ENCODE data around the gene OSBPL9.
"Not testable (repeated sequence)": the region's sequence is repeated elsewhere in the genome, so short reads cannot be mapped to it uniquely, and the experiment has no call there.

The OSBPL9 gene

GRCh38 chr1:51705035-51705434 lies 88.1 kb downstream of the OSBPL9 start:
- no peak for DNase-seq (ENCODE audit: low read depth in 1 of 2, low spot score in 1 of 2)

DNA sequence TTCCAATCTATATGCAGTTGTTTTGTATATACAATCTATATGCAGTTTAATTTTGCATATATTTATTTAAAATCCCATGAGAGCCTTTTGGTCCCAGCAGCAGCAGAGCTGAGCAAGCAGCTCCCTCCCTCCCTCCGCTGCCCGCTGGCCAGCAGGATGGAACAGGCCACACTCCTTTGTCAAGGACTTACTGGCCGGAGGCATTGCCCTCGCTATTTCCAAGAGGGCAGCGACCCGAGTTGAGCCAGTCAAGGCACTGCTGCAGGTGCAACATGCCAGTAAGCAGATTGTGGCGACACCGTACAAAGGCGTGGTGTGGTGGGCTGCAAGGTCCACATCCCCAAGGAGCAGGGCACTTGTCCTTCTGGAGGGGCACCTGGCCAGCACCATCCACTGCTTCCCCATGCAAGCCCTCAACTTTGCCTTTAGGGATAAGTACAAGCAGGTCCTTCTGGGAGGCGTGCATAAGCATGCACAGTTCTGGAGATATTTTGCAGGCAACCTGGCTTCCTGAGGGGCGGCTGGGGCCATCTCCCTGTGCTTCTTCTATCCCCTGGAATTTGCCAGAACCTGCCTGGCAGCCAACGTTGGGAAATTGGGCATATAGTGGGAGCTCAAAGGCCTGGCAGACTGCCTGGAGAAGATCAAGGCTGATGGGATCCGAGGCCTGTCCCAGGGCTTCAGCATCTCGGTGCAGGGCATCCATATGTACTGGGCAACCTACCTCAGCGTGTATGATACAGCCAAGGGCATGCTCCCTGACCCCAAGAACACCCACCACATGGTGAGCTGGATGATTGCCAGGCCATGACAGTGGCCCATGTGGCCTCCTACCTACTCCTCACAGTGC lies 92.2 kb downstream of the OSBPL9 start:
- no peak for DNase-seq (ENCODE audit: low read depth in 1 of 2, low spot score in 1 of 2)

DNA sequence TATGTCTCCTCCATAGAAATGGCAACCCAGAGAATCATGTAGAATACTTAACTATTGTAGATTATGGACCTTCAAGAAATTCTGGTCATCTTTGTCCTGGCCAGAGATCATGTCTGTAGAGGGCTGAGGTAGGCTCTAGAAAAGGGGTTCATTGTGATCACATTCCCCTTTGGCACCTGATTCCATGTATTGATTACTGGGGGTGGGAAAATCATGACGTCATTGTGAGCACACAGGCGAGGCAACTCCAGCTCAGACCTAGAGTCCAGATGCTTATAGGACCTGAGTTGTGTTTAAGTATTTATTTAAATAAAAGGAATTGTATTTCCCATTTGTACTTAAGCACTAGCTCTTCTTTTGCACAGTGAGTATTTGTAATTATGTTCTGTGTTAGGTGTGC lies 93.1 kb downstream of the OSBPL9 start:
- DNase-seq (ENCODE audit: low read depth in 1 of 2, low spot score in 1 of 2): no peak

- DNase-seq (ENCODE audit: low read depth in 1 of 2, low spot score in 1 of 2): no peak
Measured at GRCh38 chr1:51712590-51712989, 95.7 kb downstream of the OSBPL9 start.

GRCh38 chr1:51714374-51715019 lies 97.6 kb downstream of the OSBPL9 start:
- DNase-seq (ENCODE audit: low read depth in 1 of 2, low spot score in 1 of 2): no peak

GRCh38 chr1:51715369-51715768 lies 98.5 kb downstream of the OSBPL9 start:
- no peak for DNase-seq (ENCODE audit: low read depth in 1 of 2, low spot score in 1 of 2)

- no peak for DNase-seq (ENCODE audit: low read depth in 1 of 2, low spot score in 1 of 2)
Measured at GRCh38 chr1:51716746-51717145, 99.9 kb downstream of the OSBPL9 start.

GRCh38 chr1:51717842-51718241 lies 101.0 kb downstream of the OSBPL9 start:
- DNase-seq (ENCODE audit: low read depth in 1 of 2, low spot score in 1 of 2): no peak

- DNase-seq (ENCODE audit: low read depth in 1 of 2, low spot score in 1 of 2): no peak
Measured at GRCh38 chr1:51719146-51719545, 102.3 kb downstream of the OSBPL9 start.

GRCh38 chr1:51724797-51725196 lies 107.9 kb downstream of the OSBPL9 start:
- no peak for DNase-seq (ENCODE audit: low read depth in 1 of 2, low spot score in 1 of 2)

DNA sequence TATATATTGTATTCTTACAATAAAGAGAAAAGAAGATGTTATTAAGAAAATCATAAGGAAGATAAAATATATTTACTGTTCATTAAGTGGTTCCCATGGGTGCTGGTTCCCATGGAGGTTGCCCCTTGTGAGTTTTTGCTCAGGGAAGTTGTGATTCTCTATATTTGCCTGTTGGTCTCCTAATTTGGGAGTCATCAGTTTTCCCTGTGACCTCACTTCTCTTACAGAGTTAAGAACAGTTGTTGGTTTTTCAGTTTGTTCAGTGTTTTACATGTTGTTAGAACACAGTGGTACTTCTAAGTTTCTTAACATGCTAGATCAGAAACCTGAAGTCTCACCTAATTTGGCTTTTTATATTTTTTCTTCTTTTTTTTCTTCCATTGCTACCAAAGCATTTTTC lies 109.2 kb downstream of the OSBPL9 start:
- DNase-seq (ENCODE audit: low read depth in 1 of 2, low spot score in 1 of 2): no peak

GRCh38 chr1:51726544-51727225 lies 109.8 kb downstream of the OSBPL9 start:
- no peak for DNase-seq (ENCODE audit: low read depth in 1 of 2, low spot score in 1 of 2)

DNA sequence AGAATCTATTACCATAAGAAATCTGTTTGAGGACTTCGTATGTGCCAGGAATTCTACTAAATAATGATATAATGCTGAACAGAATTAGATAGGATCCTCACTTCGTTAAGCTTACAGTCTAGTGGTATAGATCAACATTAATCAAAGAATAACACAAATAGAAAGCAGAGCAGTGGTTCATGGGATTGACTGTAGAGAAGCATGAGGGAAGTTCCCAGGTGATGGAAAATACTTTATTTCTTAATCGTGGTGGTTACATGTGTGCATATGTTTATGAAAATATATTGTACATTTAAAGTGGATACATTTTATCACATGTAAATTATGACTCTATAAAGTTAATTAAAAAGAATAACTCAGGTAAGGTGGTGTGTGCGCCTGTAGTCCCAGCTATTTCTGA lies 110.5 kb downstream of the OSBPL9 start:
- DNase-seq (ENCODE audit: low read depth in 1 of 2, low spot score in 1 of 2): no peak

DNA sequence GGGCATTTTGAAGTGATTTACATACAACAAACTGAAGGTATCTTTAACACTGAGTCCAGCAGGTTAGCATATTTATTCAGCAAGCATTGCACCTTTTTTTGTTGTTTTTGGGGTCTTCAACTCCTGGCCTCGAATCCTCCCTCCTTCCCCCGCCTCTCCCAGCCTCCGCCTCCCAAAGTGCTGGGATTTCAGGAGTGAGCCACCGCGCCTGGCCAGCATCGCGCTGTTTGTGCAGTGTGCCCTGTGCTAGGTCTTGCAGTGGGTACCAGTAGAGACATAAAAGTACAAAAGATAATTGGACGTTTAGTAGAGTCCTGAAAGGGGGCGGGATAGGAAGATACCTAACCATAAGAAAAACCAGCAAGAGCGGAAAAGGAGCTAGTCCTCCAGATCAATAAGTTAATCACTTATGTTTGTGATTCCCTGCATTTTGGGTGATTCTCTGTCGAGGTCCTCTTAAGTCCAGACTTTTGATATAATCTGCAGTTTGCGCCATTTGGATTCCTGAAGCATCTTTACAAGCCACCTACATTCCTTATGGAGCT lies 111.8 kb downstream of the OSBPL9 start:
- DNase-seq (ENCODE audit: low read depth in 1 of 2, low spot score in 1 of 2): no peak

DNA sequence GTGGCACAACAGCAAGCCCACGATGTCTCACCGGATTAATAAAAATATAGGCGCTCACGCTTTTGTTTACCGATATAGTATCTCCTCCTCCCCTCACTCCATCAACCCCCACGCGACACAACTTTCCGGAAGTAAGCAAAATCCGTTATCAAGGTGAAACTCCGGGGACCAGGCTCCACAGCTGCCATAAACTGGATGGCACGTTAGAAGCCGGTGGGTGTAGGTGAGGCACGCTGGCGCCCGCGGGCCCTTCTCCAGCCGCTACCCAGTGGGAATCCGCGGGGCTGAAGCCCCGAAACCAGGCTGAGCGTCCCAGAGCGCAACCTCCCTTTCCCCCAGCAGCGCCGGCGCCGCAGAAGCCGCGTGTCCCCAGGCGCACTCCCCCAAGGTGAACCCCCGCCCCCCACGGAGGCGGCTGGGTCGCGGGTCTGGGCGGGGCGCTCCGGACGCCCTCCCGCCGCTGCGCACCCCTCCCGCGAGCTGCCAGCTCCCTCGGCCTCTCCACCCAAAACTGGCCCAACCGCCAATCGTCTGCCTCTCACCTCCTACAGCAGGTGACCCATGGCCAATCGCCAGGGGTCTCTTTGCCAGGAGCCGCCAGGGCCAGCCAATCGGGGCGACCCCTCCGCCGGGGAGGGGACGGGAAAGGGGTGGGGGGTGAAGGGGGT lies 112.4 kb downstream of the OSBPL9 start:
- peak; percentile 77 to 89 for DNase-seq (ENCODE audit: low read depth in 1 of 2, low spot score in 1 of 2)

- no peak for DNase-seq (ENCODE audit: low read depth in 1 of 2, low spot score in 1 of 2)
Measured at GRCh38 chr1:51729824-51730301, 113.0 kb downstream of the OSBPL9 start.

DNA sequence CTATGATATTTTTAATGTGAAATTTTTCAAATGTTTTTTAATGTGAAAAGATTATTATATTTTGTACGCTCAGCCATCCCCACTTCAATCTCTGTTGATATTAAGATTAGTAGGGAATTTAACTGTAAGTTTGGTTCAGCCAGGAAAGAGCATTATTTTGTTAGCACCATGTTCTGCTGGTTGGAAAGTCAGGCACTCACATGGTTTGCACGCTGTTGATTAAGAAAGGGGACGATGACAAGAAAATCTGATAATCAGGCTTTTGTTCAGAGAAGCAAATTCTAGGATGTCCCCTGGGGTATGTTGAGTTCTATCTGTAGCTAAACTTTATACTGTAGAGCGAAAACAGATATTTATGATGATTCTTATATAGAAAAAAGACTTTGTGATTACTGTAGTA lies 115.1 kb downstream of the OSBPL9 start:
- DNase-seq (ENCODE audit: low read depth in 1 of 2, low spot score in 1 of 2): no peak

GRCh38 chr1:51732701-51733425 lies 116.0 kb downstream of the OSBPL9 start:
- no peak for DNase-seq (ENCODE audit: low read depth in 1 of 2, low spot score in 1 of 2)

- not testable (repeated sequence) for DNase-seq (ENCODE audit: low read depth in 1 of 2, low spot score in 1 of 2)
Measured at GRCh38 chr1:51733426-51733774, 116.5 kb downstream of the OSBPL9 start.

DNA sequence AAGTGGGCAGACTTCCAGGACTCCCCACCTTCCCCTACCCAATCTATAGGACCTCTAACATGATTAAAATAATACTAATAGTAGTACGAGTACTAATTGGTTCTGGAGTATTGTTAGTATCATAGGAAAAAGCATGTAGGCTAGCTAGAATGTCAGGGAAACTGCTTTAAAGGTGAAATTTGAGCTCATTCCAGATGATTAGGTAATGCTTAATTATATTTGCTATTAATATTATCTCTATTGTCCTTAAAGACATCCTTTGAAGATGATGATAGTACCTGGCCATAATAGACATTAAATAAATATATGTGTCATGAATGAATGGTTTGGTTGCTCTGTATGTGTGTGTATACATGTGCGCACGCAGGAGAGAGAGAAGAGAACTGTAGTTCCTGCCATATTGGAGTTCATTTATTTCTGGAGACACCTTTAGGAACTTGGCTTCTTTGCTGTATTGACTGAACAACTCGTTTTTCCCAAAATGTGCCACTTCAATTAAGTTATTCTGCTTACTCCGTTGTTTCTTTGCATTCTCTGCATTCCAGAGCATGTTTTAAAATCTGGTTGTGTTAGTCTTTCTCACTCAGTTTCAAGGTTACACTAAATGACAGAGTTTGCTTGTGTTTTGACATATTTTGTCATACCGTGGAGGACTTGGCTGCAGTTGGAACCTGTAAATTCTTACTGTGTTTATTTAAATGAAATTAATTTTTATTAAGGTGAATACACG lies 117.1 kb downstream of the OSBPL9 start:
- DNase-seq (ENCODE audit: low read depth in 1 of 2, low spot score in 1 of 2): no peak

Data from activated T-helper 1 cell treated with anti-CD3 and anti-CD28 coated beads, Interleukin-2, amount 50 U/mL, for 16 hours (primary cell).